Panc1 (cell line): ENCODE measurements around the gene CASD1.

ENCODE experiments used
- POLR2AphosphoS5 ChIP-seq: IDR thresholded peaks from 2 replicates; pipeline ENCODE4 v1.6.1; 2012; ENCODE audit warnings: mild to moderate bottlenecking, low read depth, low read length, moderate library complexity
- SIN3A ChIP-seq: IDR thresholded peaks from 2 replicates; pipeline ENCODE4 v1.6.1; 2012; ENCODE audit warnings: low read depth, mild to moderate bottlenecking, low read length, moderate library complexity, borderline replicate concordance; ENCODE audit not compliant: insufficient read depth
- TCF7L2 ChIP-seq: IDR thresholded peaks from 2 replicates; pipeline ENCODE4 v1.6.1; 2011; ENCODE audit warnings: mild to moderate bottlenecking, low read depth, low read length, inconsistent platforms
- TF ChIP-seq, protein P1 (sequence below), 2 experiments: IDR thresholded peaks; 2 replicates each; pipeline ENCODE4 v1.6.1; 2011 to 2012; ENCODE audit warnings: low read depth in 2 of 2, control low read depth in 1 of 2, low read length in 1 of 2, mild to moderate bottlenecking in 1 of 2, moderate library complexity in 1 of 2; ENCODE audit not compliant: insufficient read depth in 1 of 2
- TF ChIP-seq, protein P2 (sequence below): fragments of 450-650 bp; IDR thresholded peaks from 2 replicates; pipeline ENCODE4 v1.5.1; 2017; ENCODE audit warnings: mild to moderate bottlenecking

- TF ChIP-seq POLR2AphosphoS5 (no peak), TCF7L2 (no peak), SIN3A (no peak)
- TF ChIP-seq, protein P1, sequence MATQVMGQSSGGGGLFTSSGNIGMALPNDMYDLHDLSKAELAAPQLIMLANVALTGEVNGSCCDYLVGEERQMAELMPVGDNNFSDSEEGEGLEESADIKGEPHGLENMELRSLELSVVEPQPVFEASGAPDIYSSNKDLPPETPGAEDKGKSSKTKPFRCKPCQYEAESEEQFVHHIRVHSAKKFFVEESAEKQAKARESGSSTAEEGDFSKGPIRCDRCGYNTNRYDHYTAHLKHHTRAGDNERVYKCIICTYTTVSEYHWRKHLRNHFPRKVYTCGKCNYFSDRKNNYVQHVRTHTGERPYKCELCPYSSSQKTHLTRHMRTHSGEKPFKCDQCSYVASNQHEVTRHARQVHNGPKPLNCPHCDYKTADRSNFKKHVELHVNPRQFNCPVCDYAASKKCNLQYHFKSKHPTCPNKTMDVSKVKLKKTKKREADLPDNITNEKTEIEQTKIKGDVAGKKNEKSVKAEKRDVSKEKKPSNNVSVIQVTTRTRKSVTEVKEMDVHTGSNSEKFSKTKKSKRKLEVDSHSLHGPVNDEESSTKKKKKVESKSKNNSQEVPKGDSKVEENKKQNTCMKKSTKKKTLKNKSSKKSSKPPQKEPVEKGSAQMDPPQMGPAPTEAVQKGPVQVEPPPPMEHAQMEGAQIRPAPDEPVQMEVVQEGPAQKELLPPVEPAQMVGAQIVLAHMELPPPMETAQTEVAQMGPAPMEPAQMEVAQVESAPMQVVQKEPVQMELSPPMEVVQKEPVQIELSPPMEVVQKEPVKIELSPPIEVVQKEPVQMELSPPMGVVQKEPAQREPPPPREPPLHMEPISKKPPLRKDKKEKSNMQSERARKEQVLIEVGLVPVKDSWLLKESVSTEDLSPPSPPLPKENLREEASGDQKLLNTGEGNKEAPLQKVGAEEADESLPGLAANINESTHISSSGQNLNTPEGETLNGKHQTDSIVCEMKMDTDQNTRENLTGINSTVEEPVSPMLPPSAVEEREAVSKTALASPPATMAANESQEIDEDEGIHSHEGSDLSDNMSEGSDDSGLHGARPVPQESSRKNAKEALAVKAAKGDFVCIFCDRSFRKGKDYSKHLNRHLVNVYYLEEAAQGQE (IDR thresholded peaks at IDR 0.05; ENCODE audit: insufficient read depth in 1 of 2, low read depth in 2 of 2, low read length in 1 of 2): no peak
- TF ChIP-seq, protein P2, sequence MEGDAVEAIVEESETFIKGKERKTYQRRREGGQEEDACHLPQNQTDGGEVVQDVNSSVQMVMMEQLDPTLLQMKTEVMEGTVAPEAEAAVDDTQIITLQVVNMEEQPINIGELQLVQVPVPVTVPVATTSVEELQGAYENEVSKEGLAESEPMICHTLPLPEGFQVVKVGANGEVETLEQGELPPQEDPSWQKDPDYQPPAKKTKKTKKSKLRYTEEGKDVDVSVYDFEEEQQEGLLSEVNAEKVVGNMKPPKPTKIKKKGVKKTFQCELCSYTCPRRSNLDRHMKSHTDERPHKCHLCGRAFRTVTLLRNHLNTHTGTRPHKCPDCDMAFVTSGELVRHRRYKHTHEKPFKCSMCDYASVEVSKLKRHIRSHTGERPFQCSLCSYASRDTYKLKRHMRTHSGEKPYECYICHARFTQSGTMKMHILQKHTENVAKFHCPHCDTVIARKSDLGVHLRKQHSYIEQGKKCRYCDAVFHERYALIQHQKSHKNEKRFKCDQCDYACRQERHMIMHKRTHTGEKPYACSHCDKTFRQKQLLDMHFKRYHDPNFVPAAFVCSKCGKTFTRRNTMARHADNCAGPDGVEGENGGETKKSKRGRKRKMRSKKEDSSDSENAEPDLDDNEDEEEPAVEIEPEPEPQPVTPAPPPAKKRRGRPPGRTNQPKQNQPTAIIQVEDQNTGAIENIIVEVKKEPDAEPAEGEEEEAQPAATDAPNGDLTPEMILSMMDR: no peak
These were observed 67.7 kb downstream of the CASD1 start for GRCh38 chr7:94577357-94577756.
